Mesendoderm (in vitro differentiated cells): Measurements from ENCODE around the gene MACROD2.

Experiments
- DNase-seq: peaks from one replicate; pipeline ENCODE4 v3.0.0; 2013
- H2AK5ac ChIP-seq: 2 replicates; pipeline ENCODE4 v1.6.1; 2013; ENCODE audit warnings: low read length, inconsistent platforms
- H2BK120ac ChIP-seq: 2 replicates; pipeline ENCODE4 v1.6.1; 2013; ENCODE audit warnings: low read depth, mild to moderate bottlenecking, low read length, moderate library complexity, mixed read lengths
- H2BK15ac ChIP-seq: replicated peaks from 2 replicates; pipeline ENCODE4 v1.6.1; 2013; ENCODE audit warnings: low read depth, mild to moderate bottlenecking, moderate library complexity
- H2BK5ac ChIP-seq: 2 replicates; pipeline ENCODE4 v1.6.1; 2013; ENCODE audit warnings: low read length, inconsistent platforms
- H3K18ac ChIP-seq: 2 replicates; pipeline ENCODE4 v1.6.1; 2013; ENCODE audit warnings: mild to moderate bottlenecking, low read length, mixed read lengths
- H3K23ac ChIP-seq: one replicate; pipeline ENCODE4 v1.6.1; 2013; ENCODE audit warnings: low read length
- H3K27ac ChIP-seq: 2 replicates; pipeline ENCODE4 v1.5.1; 2013; ENCODE audit warnings: low read depth, mild to moderate bottlenecking, inconsistent platforms, low read length, moderate library complexity
- H3K27me3 ChIP-seq: 2 replicates; pipeline ENCODE4 v1.6.1; 2013; ENCODE audit warnings: low read length, control low read depth, mild to moderate bottlenecking, inconsistent platforms; ENCODE audit not compliant: insufficient read depth, poor library complexity
- H3K36me3 ChIP-seq: 2 replicates; pipeline ENCODE4 v1.6.1; 2013; ENCODE audit warnings: low read length, inconsistent platforms; ENCODE audit not compliant: control insufficient read depth, insufficient read depth
- H3K4ac ChIP-seq: one replicate; pipeline ENCODE4 v1.6.1; 2013; ENCODE audit warnings: low read depth, mild to moderate bottlenecking, low read length, moderate library complexity
- H3K4me1 ChIP-seq: 2 replicates; pipeline ENCODE4 v1.6.1; 2013; ENCODE audit warnings: low read depth, low read length, inconsistent platforms; ENCODE audit not compliant: control insufficient read depth
- H3K4me2 ChIP-seq: 2 replicates; pipeline ENCODE4 v1.6.1; 2013; ENCODE audit warnings: low read length
- H3K4me3 ChIP-seq: 2 replicates; pipeline ENCODE4 v1.5.1; 2013; ENCODE audit warnings: mild to moderate bottlenecking, low read length
- H3K56ac ChIP-seq: one replicate; pipeline ENCODE4 v1.6.1; 2013; ENCODE audit warnings: low read length
- H3K79me1 ChIP-seq: 2 replicates; pipeline ENCODE4 v1.6.1; 2013; ENCODE audit warnings: low read length, inconsistent platforms
- H3K79me2 ChIP-seq: 2 replicates; pipeline ENCODE4 v1.6.1; 2013; ENCODE audit warnings: mild to moderate bottlenecking, low read length; ENCODE audit not compliant: control insufficient read depth, insufficient read depth
- H3K9ac ChIP-seq: 2 replicates; pipeline ENCODE4 v1.6.1; 2013; ENCODE audit warnings: low read length, inconsistent platforms
- H4K5ac ChIP-seq: one replicate; pipeline ENCODE4 v1.6.1; 2013; ENCODE audit warnings: low read length
- H4K8ac ChIP-seq: one replicate; pipeline ENCODE4 v1.6.1; 2013; ENCODE audit warnings: low read depth, mild to moderate bottlenecking, control low read depth, low read length, moderate library complexity
- WGBS: extraction: QIAGEN DNeasy Blood & Tissue Kit; methylation state at CpG from one replicate; pipeline ENCODE4 v1.1.7; 2013; ENCODE audit warnings: low lambda C conversion rate, missing lambda C conversion rate; ENCODE audit not compliant: insufficient coverage; ENCODE audit errors: extremely low coverage; 5-methylcytosine and 5-hydroxymethylcytosine counted together

Gene MACROD2

GRCh38 chr20:14193443-14193842, 198.1 kb downstream of the MACROD2 start:
- Histone ChIP-seq H3K4me1 (no peaks in the 10 kb centered on the region), H3K79me1 (no peaks in the 10 kb centered on the region), H2BK120ac (no peak overlapping the region), H4K8ac (no peak overlapping the region), H3K4ac (no peak overlapping the region), H3K18ac (no peak overlapping the region), H2BK5ac (no peak overlapping the region), H3K4me3 (no peak overlapping the region), H3K56ac (no peak overlapping the region), H2AK5ac (no peak overlapping the region), H3K36me3 (no peaks in the 10 kb centered on the region), H3K4me2 (no peak overlapping the region), H3K27me3 (no peaks in the 10 kb centered on the region), H2BK15ac (no peak overlapping the region), H3K9ac (no peak overlapping the region), H3K79me2 (no peaks in the 10 kb centered on the region), H3K27ac (no peak overlapping the region), H3K23ac (no peak overlapping the region), H4K5ac (no peak overlapping the region)
- WGBS = no CpG with 5 or more reads among the region's 4 CpGs
- DNase-seq = peak; percentile 84

- Histone ChIP-seq H3K23ac (no peak overlapping the region), H3K79me1 (no peaks in the 10 kb centered on the region), H4K8ac (no peak overlapping the region), H3K18ac (no peak overlapping the region), H2BK15ac (no peak overlapping the region), H3K9ac (no peak overlapping the region), H3K56ac (no peak overlapping the region), H2BK120ac (no peak overlapping the region), H3K4ac (no peak overlapping the region), H4K5ac (no peak overlapping the region), H3K27ac (no peak overlapping the region), H3K4me3 (no peak overlapping the region), H3K36me3 (no peaks in the 10 kb centered on the region), H3K4me1 (no peaks in the 10 kb centered on the region), H3K27me3 (no peaks in the 10 kb centered on the region), H3K79me2 (no peaks in the 10 kb centered on the region), H3K4me2 (no peak overlapping the region), H2BK5ac (no peak overlapping the region), H2AK5ac (no peak overlapping the region)
- peak; percentile 85 for DNase-seq
- no CpG with 5 or more reads among the region's 2 CpGs for WGBS
Observed at GRCh38 chr20:14193885-14194284, 198.6 kb downstream of the MACROD2 start.

- Histone ChIP-seq H3K27me3 (no peaks in the 10 kb centered on the region), H2BK5ac (no peak overlapping the region), H3K4me3 (no peak overlapping the region), H3K56ac (no peak overlapping the region), H3K4me2 (no peak overlapping the region), H2AK5ac (no peak overlapping the region), H3K27ac (no peak overlapping the region), H3K36me3 (no peaks in the 10 kb centered on the region), H3K18ac (no peak overlapping the region), H3K4me1 (no peaks in the 10 kb centered on the region), H2BK15ac (no peak overlapping the region), H3K4ac (no peak overlapping the region), H3K79me2 (no peaks in the 10 kb centered on the region), H3K9ac (no peak overlapping the region), H3K79me1 (no peaks in the 10 kb centered on the region), H4K5ac (no peak overlapping the region), H2BK120ac (no peak overlapping the region), H4K8ac (no peak overlapping the region), H3K23ac (no peak overlapping the region)
- no CpG with 5 or more reads among the region's 1 CpG for WGBS
- DNase-seq = no peak
Observed at GRCh38 chr20:14197097-14197496, 201.8 kb downstream of the MACROD2 start.

- Histone ChIP-seq H3K4me1 (no peaks in the 10 kb centered on the region), H2BK120ac (no peak overlapping the region), H3K9ac (no peak overlapping the region), H3K18ac (no peak overlapping the region), H3K4me3 (no peak overlapping the region), H3K4ac (no peak overlapping the region), H3K27ac (no peak overlapping the region), H3K4me2 (no peak overlapping the region), H3K56ac (no peak overlapping the region), H2BK5ac (no peak overlapping the region), H3K79me1 (no peaks in the 10 kb centered on the region), H3K36me3 (no peaks in the 10 kb centered on the region), H3K79me2 (no peaks in the 10 kb centered on the region), H2BK15ac (no peak overlapping the region), H3K27me3 (no peaks in the 10 kb centered on the region), H3K23ac (no peak overlapping the region), H4K8ac (no peak overlapping the region), H2AK5ac (no peak overlapping the region), H4K5ac (no peak overlapping the region)
- no peak for DNase-seq
- WGBS = no CpG with 5 or more reads among the region's 3 CpGs
Observed at GRCh38 chr20:14198416-14198815, 203.1 kb downstream of the MACROD2 start.

- Histone ChIP-seq H4K5ac (no peak overlapping the region), H2BK120ac (no peak overlapping the region), H3K18ac (no peak overlapping the region), H2BK15ac (no peak overlapping the region), H4K8ac (no peak overlapping the region), H2BK5ac (no peak overlapping the region), H3K79me1 (no peaks in the 10 kb centered on the region), H3K4me2 (no peak overlapping the region), H3K4ac (no peak overlapping the region), H2AK5ac (no peak overlapping the region), H3K4me1 (no peaks in the 10 kb centered on the region), H3K9ac (no peak overlapping the region), H3K23ac (no peak overlapping the region), H3K27ac (no peak overlapping the region), H3K27me3 (no peaks in the 10 kb centered on the region), H3K56ac (no peak overlapping the region), H3K79me2 (no peaks in the 10 kb centered on the region), H3K36me3 (no peaks in the 10 kb centered on the region), H3K4me3 (no peak overlapping the region)
- whole genome bisulfite sequencing = no CpG with 5 or more reads among the region's 2 CpGs
- DNase-seq = no peak
Observed at GRCh38 chr20:14199111-14199510, 203.8 kb downstream of the MACROD2 start.

- no peak overlapping the region for H2BK120ac ChIP-seq
- H3K4me2 ChIP-seq = no peak overlapping the region
- H3K36me3 ChIP-seq = no peaks in the 10 kb centered on the region
- H3K79me1 ChIP-seq = no peaks in the 10 kb centered on the region
- no peak overlapping the region for H3K27ac ChIP-seq
- H3K4me1 ChIP-seq = no peaks in the 10 kb centered on the region
- no peak overlapping the region for H3K4ac ChIP-seq
- DNase-seq = no peak
- no peaks in the 10 kb centered on the region for H3K79me2 ChIP-seq
- H3K56ac ChIP-seq = no peak overlapping the region
- no CpG with 5 or more reads among the region's 2 CpGs for WGBS
- H2AK5ac ChIP-seq = no peak overlapping the region
- no peak overlapping the region for H3K4me3 ChIP-seq
- H4K5ac ChIP-seq = no peak overlapping the region
- H3K27me3 ChIP-seq = no peaks in the 10 kb centered on the region
- no peak overlapping the region for H2BK5ac ChIP-seq
- no peak overlapping the region for H3K9ac ChIP-seq
- no peak overlapping the region for H4K8ac ChIP-seq
- no peak overlapping the region for H3K23ac ChIP-seq
- H2BK15ac ChIP-seq = no peak overlapping the region
- no peak overlapping the region for H3K18ac ChIP-seq
Observed at GRCh38 chr20:14203657-14204056, 208.3 kb downstream of the MACROD2 start.
